ENCODE data around the gene HBQ1.
"Not testable (repeated sequence)": the region's sequence is repeated elsewhere in the genome, so short reads cannot be mapped to it uniquely, and the experiment has no call there.

The HBQ1 gene

GRCh38 chr16:162271-162991, 17.8 kb upstream of the HBQ1 start:
- no peak for DNase-seq

GRCh38 chr16:163139-163538, 17.1 kb upstream of the HBQ1 start:
- not testable (repeated sequence) for DNase-seq

- DNase-seq: not testable (repeated sequence)
Measured at GRCh38 chr16:163696-164095, 16.6 kb upstream of the HBQ1 start.

GRCh38 chr16:164134-164823, 16.0 kb upstream of the HBQ1 start:
- not testable (repeated sequence) for DNase-seq

- no peak for DNase-seq
Measured at GRCh38 chr16:164827-165538, 15.3 kb upstream of the HBQ1 start.

GRCh38 chr16:165539-166374, 14.5 kb upstream of the HBQ1 start, which contains the start of gene HBM:
Gene HBM (plus strand): TSS chr16:165978. CDS start chr16:165998, 20 bp downstream.
- DNase-seq: no peak

GRCh38 chr16:166375-167121, 13.7 kb upstream of the HBQ1 start:
- no peak for DNase-seq

- no peak for DNase-seq
Measured at GRCh38 chr16:167122-167690, 13.1 kb upstream of the HBQ1 start.

- DNase-seq: no peak
Measured at GRCh38 chr16:168424-168823, 11.8 kb upstream of the HBQ1 start.

- no peak for DNase-seq
Measured at GRCh38 chr16:169014-169413, 11.2 kb upstream of the HBQ1 start.

- not testable (repeated sequence) for DNase-seq
Measured at GRCh38 chr16:170088-170507, 10.2 kb upstream of the HBQ1 start.

GRCh38 chr16:170788-171187, 9.5 kb upstream of the HBQ1 start:
- DNase-seq: no peak

- not testable (repeated sequence) for DNase-seq
Measured at GRCh38 chr16:172374-172941, 7.8 kb upstream of the HBQ1 start, which contains the start of gene HBA2. Gene HBA2 (plus strand): TSS chr16:172876. CDS start chr16:172913, 37 bp downstream.

- DNase-seq: not testable (repeated sequence)
Measured at GRCh38 chr16:173211-173854, 6.9 kb upstream of the HBQ1 start.

- DNase-seq: not testable (repeated sequence)
Measured at GRCh38 chr16:173928-174769, 6.1 kb upstream of the HBQ1 start.

GRCh38 chr16:175011-175949, 5.0 kb upstream of the HBQ1 start:
- no peak for DNase-seq

- DNase-seq: not testable (repeated sequence)
Measured at GRCh38 chr16:176006-176405, 4.3 kb upstream of the HBQ1 start.

Measured in SHP77 treated with DMSO at 0.1 percent for 48 hours (cell line).